H1 (cell line): ENCODE results near the gene ABCG8. TPM values are rescaled to one million over a fixed set of nuclear protein-coding genes. Genes with fewer than 3 reads are reported as not detected.
A peak's percentile ranks its signal among the peaks of the same experiment; 100 is the strongest.

ENCODE experiments used
- CTCF ChIA-PET: fragments of 300-600 bp; sonication (Branson Sonifier 250); formaldehyde crosslinking; loops from one replicate; lab custom pipeline; 2021; ENCODE audit not compliant: partially characterized antibody; lab: Charles Lee
- POLR2A ChIA-PET: fragments of 300-600 bp; sonication (Branson Sonifier 250); formaldehyde crosslinking; loops from one replicate; lab custom pipeline; 2021; ENCODE audit warnings: inconsistent platforms; ENCODE audit not compliant: partially characterized antibody; lab: Charles Lee
- DNase-seq, 2 experiments: peaks; one replicate each; pipeline versions ENCODE4 v3.0.0 to v3.0.0-alpha.2; 2010 to 2022; ENCODE audit warnings: low spot score in 2 of 2, low read depth in 1 of 2, mixed read lengths in 1 of 2
- FAIRE-seq: peaks from 2 replicates; lab custom pipeline; 2011; peaks lifted over from hg19 to GRCh38; lab: Jason Lieb, UNC
- H2AFZ ChIP-seq: 2 replicates; pipeline ENCODE4 v1.8.1; 2012; ENCODE audit warnings: low read length, inconsistent platforms
- H2AK5ac ChIP-seq: 2 replicates; pipeline ENCODE4 v1.6.1; 2013; ENCODE audit warnings: low read depth, low read length
- H2BK120ac ChIP-seq: replicated peaks from 2 replicates; pipeline ENCODE3; 2013; ENCODE audit warnings: low read depth, low read length, inconsistent platforms
- H2BK12ac ChIP-seq: 2 replicates; pipeline ENCODE4 v1.6.1; 2013; ENCODE audit warnings: low read depth, low read length
- H2BK15ac ChIP-seq: 2 replicates; pipeline ENCODE4 v1.6.1; 2013; ENCODE audit warnings: low read length
- H2BK20ac ChIP-seq: 2 replicates; pipeline ENCODE4 v1.6.1; 2013; ENCODE audit warnings: low read length
- H2BK5ac ChIP-seq: 2 replicates; pipeline ENCODE4 v1.6.1; 2013; ENCODE audit warnings: low read depth, low read length
- H3K14ac ChIP-seq: 2 replicates; pipeline ENCODE4 v1.6.1; 2013; ENCODE audit warnings: inconsistent platforms; ENCODE audit not compliant: insufficient read length
- H3K18ac ChIP-seq: 2 replicates; pipeline ENCODE4 v1.6.1; 2013; ENCODE audit warnings: low read length; ENCODE audit errors: extremely low read depth
- H3K23ac ChIP-seq: 2 replicates; pipeline ENCODE4 v1.6.1; 2013; ENCODE audit warnings: inconsistent platforms; ENCODE audit not compliant: insufficient read length
- H3K23me2 ChIP-seq: 2 replicates; pipeline ENCODE4 v1.6.1; 2013; ENCODE audit warnings: low read depth, low read length
- H3K27ac ChIP-seq: 2 replicates; pipeline ENCODE4 v1.6.1; 2011; ENCODE audit warnings: low read depth, low read length, inconsistent platforms
- H3K27me3 ChIP-seq, 4 experiments: replicated peaks in 1 of 4; 1 replicate in 1 of 4; 2 replicates in 3 of 4; pipeline versions ENCODE4 v1.6.1 to v1.8.1; 2011 to 2013; ENCODE audit warnings: low read length in 3 of 4, mild to moderate bottlenecking in 3 of 4, inconsistent platforms in 2 of 4, mixed read lengths in 2 of 4, moderate library complexity in 1 of 4; ENCODE audit not compliant: control insufficient read depth in 3 of 4, insufficient read depth in 3 of 4; ENCODE audit errors: extremely low read depth in 1 of 4
- H3K36me3 ChIP-seq, 4 experiments: 2 replicates each; pipeline versions ENCODE4 v1.6.1 to v1.8.1; 2011 to 2013; ENCODE audit warnings: mild to moderate bottlenecking in 4 of 4, low read length in 3 of 4, moderate library complexity in 2 of 4, control low read depth in 1 of 4, inconsistent platforms in 1 of 4; ENCODE audit not compliant: insufficient read depth in 4 of 4, control insufficient read depth in 2 of 4
- H3K4ac ChIP-seq: replicated peaks from 2 replicates; pipeline ENCODE3; 2013; ENCODE audit warnings: low read length, low read depth, mixed read lengths, inconsistent platforms; ENCODE audit not compliant: insufficient read length
- H3K4me1 ChIP-seq, 4 experiments: replicated peaks in 1 of 4; 1 replicate in 1 of 4; 2 replicates in 3 of 4; pipeline versions ENCODE4 v1.6.1 to v1.8.1; 2011 to 2013; ENCODE audit warnings: low read length in 3 of 4, inconsistent platforms in 2 of 4, mixed read lengths in 1 of 4; ENCODE audit not compliant: insufficient read depth in 4 of 4, control insufficient read depth in 3 of 4
- H3K4me2 ChIP-seq, 2 experiments: 2 replicates each; pipeline versions ENCODE4 v1.6.1 to v1.8.1; 2011 to 2013; ENCODE audit warnings: low read depth in 2 of 2, low read length in 2 of 2, control low read depth in 1 of 2, inconsistent platforms in 1 of 2, mild to moderate bottlenecking in 1 of 2; ENCODE audit not compliant: insufficient read depth in 1 of 2
- H3K4me3 ChIP-seq, 4 experiments: fragments of 200-600, 300-600 bp in 1 of 4; sonication (generic), shearing (Covaris generic), sonication (Bioruptor Twin) in 1 of 4; 2 replicates each; pipeline versions ENCODE4 v1.5.1 to v1.8.1; 2011 to 2016; ENCODE audit warnings: low read length in 4 of 4, low read depth in 3 of 4, control low read depth in 2 of 4, inconsistent platforms in 2 of 4, mild to moderate bottlenecking in 2 of 4, mixed read lengths in 1 of 4, moderate library complexity in 1 of 4; ENCODE audit not compliant: insufficient read depth in 2 of 4; ENCODE audit errors: extremely low read depth in 1 of 4
- H3K56ac ChIP-seq: replicated peaks from 2 replicates; pipeline ENCODE3; 2013; ENCODE audit warnings: low read depth, mild to moderate bottlenecking, mixed read lengths, low read length, inconsistent platforms; ENCODE audit not compliant: insufficient read length
- H3K79me1 ChIP-seq: 2 replicates; pipeline ENCODE4 v1.6.1; 2013; ENCODE audit warnings: low read depth, low read length, control low read depth
- H3K79me2 ChIP-seq, 2 experiments: 2 replicates each; pipeline versions ENCODE4 v1.6.1 to v1.8.1; 2012 to 2013; ENCODE audit warnings: low read length in 2 of 2, mild to moderate bottlenecking in 2 of 2, inconsistent platforms in 1 of 2; ENCODE audit not compliant: insufficient read depth in 2 of 2, control insufficient read depth in 1 of 2
- H3K9ac ChIP-seq, 4 experiments: replicated peaks in 1 of 4; 1 replicate in 1 of 4; 2 replicates in 3 of 4; pipeline versions ENCODE4 v1.6.1 to v1.8.1; 2011 to 2013; ENCODE audit warnings: low read depth in 3 of 4, low read length in 3 of 4, control low read depth in 2 of 4, mild to moderate bottlenecking in 2 of 4, moderate library complexity in 2 of 4, inconsistent platforms in 1 of 4; ENCODE audit errors: extremely low read depth in 1 of 4
- H3K9me3 ChIP-seq, 2 experiments: 2 replicates each; pipeline versions ENCODE4 v1.6.1 to v1.8.1; 2012 to 2013; ENCODE audit warnings: mild to moderate bottlenecking in 2 of 2, moderate library complexity in 2 of 2, control low read depth in 1 of 2, inconsistent platforms in 1 of 2, low read depth in 1 of 2, low read length in 1 of 2, mixed read lengths in 1 of 2; ENCODE audit not compliant: insufficient read depth in 2 of 2
- H4K20me1 ChIP-seq, 2 experiments: replicated peaks in 1 of 2; 2 replicates each; pipeline versions ENCODE3 to v1.8.1; 2011 to 2013; ENCODE audit warnings: inconsistent platforms in 2 of 2, low read length in 2 of 2, mild to moderate bottlenecking in 1 of 2; ENCODE audit not compliant: insufficient read depth in 2 of 2, control insufficient read depth in 1 of 2
- H4K5ac ChIP-seq: 2 replicates; pipeline ENCODE4 v1.6.1; 2013; ENCODE audit warnings: low read length, low read depth, mixed read lengths, inconsistent platforms; ENCODE audit not compliant: insufficient read length
- H4K8ac ChIP-seq: 2 replicates; pipeline ENCODE4 v1.8.0; 2013; ENCODE audit warnings: mild to moderate bottlenecking, moderate library complexity, low read length, inconsistent platforms; ENCODE audit not compliant: insufficient read depth; ENCODE audit errors: extremely low read depth
- H4K91ac ChIP-seq: replicated peaks from 2 replicates; pipeline ENCODE3; 2013; ENCODE audit warnings: low read length, mixed read lengths, inconsistent platforms; ENCODE audit not compliant: insufficient read length
- YY1 ChIP-seq: IDR thresholded peaks from 2 replicates; pipeline ENCODE4 v1.6.1; 2011; ENCODE audit warnings: low read depth, mild to moderate bottlenecking, low read length
- WGBS, 2 experiments: shearing (Covaris generic) in 1 of 2; methylation state at CpG; one replicate each; pipeline versions ENCODE4 v1.1.6 to v1.1.7; 2013 to 2015; ENCODE audit warnings: low lambda C conversion rate in 2 of 2, mixed read lengths in 2 of 2, inconsistent platforms in 1 of 2, low coverage in 1 of 2, missing lambda C conversion rate in 1 of 2; ENCODE audit not compliant: insufficient replicate concordance in 2 of 2, insufficient coverage in 1 of 2, insufficient read length in 1 of 2; ENCODE audit errors: extremely low coverage in 1 of 2, missing lambda C conversion rate in 1 of 2; 5-methylcytosine and 5-hydroxymethylcytosine counted together
- polyA plus RNA-seq, 7 experiments: library from polyadenylated mRNA; depleted of rRNA in 3 of 7; stranded (reverse) in 5 of 7; unstranded in 2 of 7; fragments of >200 nt in 5 of 7; fragments of 200-250 nt in 2 of 7; gene quantifications; 1 replicate in 5 of 7; 2 replicates in 1 of 7; 4 replicates in 1 of 7; pipeline versions ENCODE4 v1.2.1 to v1.2.3, GENCODE V29; 2011 to 2013; ENCODE audit warnings: missing spikeins in 2 of 7, mixed read lengths in 2 of 7
- total RNA-seq: library from RNA; stranded (reverse); fragmentation: NEBNext Ultra II Directional; extraction: Animal tissue kit (Norgen Biotek cat#: 25700); gene quantifications from 2 replicates; pipeline ENCODE4 v1.2.1, GENCODE V29; 2021
- TF ChIP-seq, protein P1 (sequence below), 3 experiments: IDR thresholded peaks; 1 replicate in 2 of 3; 2 replicates in 1 of 3; pipeline versions ENCODE4 v1.5.1 to v1.6.1; 2011; ENCODE audit warnings: low read length in 3 of 3, mild to moderate bottlenecking in 3 of 3, inconsistent platforms in 2 of 3, low read depth in 1 of 3, moderate library complexity in 1 of 3; ENCODE audit not compliant: insufficient read depth in 1 of 3; ENCODE audit errors: control extremely low read depth in 1 of 3

ABCG8 gene
- total and polyA plus RNA-seq, 2 of the 8 experiments (the other 6 are each of a cell fraction or from before 2014, with no cell fraction given): not detected

DNA sequence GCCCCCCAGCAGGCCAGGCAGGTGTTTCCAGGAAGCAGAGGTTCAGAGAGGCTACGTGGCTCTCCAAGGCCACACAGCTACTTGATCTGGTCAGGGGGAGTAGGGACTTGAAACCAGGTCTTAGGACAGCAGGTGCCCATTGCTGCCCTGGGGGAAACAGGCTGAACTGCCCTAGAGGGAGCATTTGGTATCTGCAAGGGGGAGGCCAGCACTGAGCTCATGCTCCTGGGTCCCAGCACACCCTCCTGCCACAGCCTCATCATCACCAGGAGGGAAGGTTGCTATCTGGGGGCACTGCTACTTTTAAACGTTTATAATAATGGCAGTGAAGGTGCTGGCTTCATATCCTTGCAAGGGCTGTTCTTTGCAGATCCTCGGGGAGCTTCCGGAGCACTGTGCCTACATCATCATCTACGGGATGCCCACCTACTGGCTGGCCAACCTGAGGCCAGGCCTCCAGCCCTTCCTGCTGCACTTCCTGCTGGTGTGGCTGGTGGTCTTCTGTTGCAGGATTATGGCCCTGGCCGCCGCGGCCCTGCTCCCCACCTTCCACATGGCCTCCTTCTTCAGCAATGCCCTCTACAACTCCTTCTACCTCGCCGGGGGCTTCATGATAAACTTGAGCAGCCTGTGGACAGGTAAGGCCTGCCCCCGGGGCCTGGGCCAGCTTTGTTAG is 36.1 kb downstream of the ABCG8 start:
- Histone ChIP-seq H3K23ac (no peak overlapping the region), H2AK5ac (no peak overlapping the region), H4K8ac (no peak overlapping the region), H4K91ac (no peak overlapping the region), H3K4me1 (peaks cover 0 to 5% (median 0%) of the 10 kb centered on the region in 4 experiments; a peak in 1 of 7 replicates), H2BK20ac (no peak overlapping the region), H3K14ac (no peak overlapping the region), H3K27me3 (no peaks in the 10 kb centered on the region), H2BK120ac (no peak overlapping the region), H4K20me1 (no peaks in the 10 kb centered on the region), H3K18ac (no peak overlapping the region), H3K79me2 (no peaks in the 10 kb centered on the region), H3K9me3 (no peaks in the 10 kb centered on the region), H2AFZ (no peak overlapping the region), H3K4me2 (no peak overlapping the region), H3K4ac (no peak overlapping the region), H2BK15ac (no peak overlapping the region), H3K9ac (no peak overlapping the region), H2BK12ac (no peak overlapping the region), H3K36me3 (no peaks in the 10 kb centered on the region), H3K79me1 (no peaks in the 10 kb centered on the region), H3K23me2 (no peaks in the 10 kb centered on the region), H3K4me3 (no peak overlapping the region), H3K27ac (no peak overlapping the region), H4K5ac (no peak overlapping the region), H3K56ac (no peak overlapping the region), H2BK5ac (no peak overlapping the region)
- ChIA-PET POLR2A (interaction anchor here (1.1 kb wide), 1 partner anchor 28 kb away, joined by 5 read pairs; no protein-coding TSS in a partner anchor), CTCF (interaction anchor here (0.9 to 2.0 kb wide), 3 partner anchors 9 to 473 kb away, joined by 3 to 5 read pairs (median 3); no protein-coding TSS in a partner anchor)
- DNase-seq (no peak), FAIRE-seq (no peak)
- WGBS, 2 experiments: 87% methylated on average over 11 of the region's 11 CpGs; no CpG with 5 or more reads in 1 of the 2 experiments
- TF ChIP-seq YY1: no peak
- TF ChIP-seq, protein P1, sequence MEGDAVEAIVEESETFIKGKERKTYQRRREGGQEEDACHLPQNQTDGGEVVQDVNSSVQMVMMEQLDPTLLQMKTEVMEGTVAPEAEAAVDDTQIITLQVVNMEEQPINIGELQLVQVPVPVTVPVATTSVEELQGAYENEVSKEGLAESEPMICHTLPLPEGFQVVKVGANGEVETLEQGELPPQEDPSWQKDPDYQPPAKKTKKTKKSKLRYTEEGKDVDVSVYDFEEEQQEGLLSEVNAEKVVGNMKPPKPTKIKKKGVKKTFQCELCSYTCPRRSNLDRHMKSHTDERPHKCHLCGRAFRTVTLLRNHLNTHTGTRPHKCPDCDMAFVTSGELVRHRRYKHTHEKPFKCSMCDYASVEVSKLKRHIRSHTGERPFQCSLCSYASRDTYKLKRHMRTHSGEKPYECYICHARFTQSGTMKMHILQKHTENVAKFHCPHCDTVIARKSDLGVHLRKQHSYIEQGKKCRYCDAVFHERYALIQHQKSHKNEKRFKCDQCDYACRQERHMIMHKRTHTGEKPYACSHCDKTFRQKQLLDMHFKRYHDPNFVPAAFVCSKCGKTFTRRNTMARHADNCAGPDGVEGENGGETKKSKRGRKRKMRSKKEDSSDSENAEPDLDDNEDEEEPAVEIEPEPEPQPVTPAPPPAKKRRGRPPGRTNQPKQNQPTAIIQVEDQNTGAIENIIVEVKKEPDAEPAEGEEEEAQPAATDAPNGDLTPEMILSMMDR (IDR thresholded peaks at IDR 0.05; ENCODE audit: control extremely low read depth in 1 of 3, insufficient read depth in 1 of 3, low read depth in 1 of 3, low read length in 3 of 3): peak in 2 of 3 experiments; percentile 5 to 6; a peak in 2 of 4 replicates
